ENCODE results near the gene PILRA. TPM values are rescaled to one million over a fixed set of nuclear protein-coding genes. Genes with fewer than 3 reads are reported as not detected.
A peak's percentile ranks its signal among the peaks of the same experiment; 100 is the strongest.

Gene PILRA
- total and polyA plus RNA-seq, 10 of the 15 experiments (the other 5 are each of a cell fraction or from before 2014, with no cell fraction given): 6.6 to 43.3 (median 11.5) TPM

DNA sequence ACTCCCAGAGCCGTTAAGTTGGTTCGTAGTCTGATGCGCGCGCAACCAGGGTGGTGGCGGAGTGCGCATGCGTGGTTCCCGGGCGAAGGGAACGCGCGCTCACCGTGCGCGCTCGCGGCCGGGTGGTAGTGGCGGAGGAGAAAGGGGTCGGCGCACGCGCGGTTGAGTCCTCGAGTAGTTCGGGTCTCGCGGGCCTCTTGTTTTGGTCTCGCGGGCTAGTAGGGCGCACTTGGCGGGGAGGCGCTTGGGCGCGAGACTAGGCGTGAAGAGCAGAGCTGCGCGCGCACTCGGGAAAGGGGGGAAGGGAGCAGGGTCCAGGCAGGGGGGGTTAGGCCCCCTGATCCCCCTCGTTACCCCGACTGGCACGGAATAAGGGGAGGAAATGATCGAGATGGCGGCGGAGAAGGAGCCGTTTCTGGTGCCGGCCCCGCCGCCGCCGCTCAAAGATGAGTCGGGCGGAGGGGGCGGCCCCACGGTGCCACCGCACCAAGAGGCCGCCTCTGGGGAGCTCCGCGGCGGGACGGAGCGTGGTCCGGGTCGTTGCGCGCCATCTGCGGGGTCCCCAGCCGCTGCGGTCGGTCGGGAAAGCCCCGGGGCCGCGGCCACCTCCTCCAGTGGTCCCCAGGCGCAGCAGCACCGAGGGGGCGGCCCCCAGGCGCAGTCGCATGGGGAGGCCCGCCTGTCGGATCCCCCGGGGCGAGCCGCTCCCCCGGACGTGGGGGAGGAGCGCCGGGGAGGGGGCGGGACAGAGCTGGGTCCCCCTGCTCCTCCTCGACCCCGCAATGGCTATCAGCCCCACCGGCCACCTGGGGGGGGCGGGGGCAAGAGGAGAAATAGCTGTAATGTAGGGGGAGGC is 56.6 kb downstream of the PILRA start, which contains the start of gene MEPCE (continued):
- peak; percentile 15; the same call in 2 of the 3 replicates for TF ChIP-seq POU2F2 (IDR thresholded peaks at IDR 0.05; ENCODE audit: borderline replicate concordance, low read depth, low read length)
- TF ChIP-seq YBX1 (IDR thresholded peaks at IDR 0.05): no peak
- no peak for TF ChIP-seq CHD4 (IDR thresholded peaks at IDR 0.05)
- no peak; the same call in 1 of the 2 replicates for TF ChIP-seq CHD1 (IDR thresholded peaks at IDR 0.05; ENCODE audit: low read depth, low read length)
- peak; percentile 93 for TF ChIP-seq BACH1 (IDR thresholded peaks at IDR 0.05; ENCODE audit: borderline replicate concordance)
- TF ChIP-seq, protein P1, sequence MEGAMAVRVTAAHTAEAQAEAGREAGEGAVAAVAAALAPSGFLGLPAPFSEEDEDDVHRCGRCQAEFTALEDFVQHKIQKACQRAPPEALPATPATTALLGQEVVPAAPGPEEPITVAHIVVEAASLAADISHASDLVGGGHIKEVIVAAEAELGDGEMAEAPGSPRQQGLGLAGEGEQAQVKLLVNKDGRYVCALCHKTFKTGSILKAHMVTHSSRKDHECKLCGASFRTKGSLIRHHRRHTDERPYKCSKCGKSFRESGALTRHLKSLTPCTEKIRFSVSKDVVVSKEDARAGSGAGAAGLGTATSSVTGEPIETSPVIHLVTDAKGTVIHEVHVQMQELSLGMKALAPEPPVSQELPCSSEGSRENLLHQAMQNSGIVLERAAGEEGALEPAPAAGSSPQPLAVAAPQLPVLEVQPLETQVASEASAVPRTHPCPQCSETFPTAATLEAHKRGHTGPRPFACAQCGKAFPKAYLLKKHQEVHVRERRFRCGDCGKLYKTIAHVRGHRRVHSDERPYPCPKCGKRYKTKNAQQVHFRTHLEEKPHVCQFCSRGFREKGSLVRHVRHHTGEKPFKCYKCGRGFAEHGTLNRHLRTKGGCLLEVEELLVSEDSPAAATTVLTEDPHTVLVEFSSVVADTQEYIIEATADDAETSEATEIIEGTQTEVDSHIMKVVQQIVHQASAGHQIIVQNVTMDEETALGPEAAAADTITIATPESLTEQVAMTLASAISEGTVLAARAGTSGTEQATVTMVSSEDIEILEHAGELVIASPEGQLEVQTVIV (IDR thresholded peaks at IDR 0.05; ENCODE audit: borderline replicate concordance, partially characterized antibody): no peak
- TF ChIP-seq, protein P2, sequence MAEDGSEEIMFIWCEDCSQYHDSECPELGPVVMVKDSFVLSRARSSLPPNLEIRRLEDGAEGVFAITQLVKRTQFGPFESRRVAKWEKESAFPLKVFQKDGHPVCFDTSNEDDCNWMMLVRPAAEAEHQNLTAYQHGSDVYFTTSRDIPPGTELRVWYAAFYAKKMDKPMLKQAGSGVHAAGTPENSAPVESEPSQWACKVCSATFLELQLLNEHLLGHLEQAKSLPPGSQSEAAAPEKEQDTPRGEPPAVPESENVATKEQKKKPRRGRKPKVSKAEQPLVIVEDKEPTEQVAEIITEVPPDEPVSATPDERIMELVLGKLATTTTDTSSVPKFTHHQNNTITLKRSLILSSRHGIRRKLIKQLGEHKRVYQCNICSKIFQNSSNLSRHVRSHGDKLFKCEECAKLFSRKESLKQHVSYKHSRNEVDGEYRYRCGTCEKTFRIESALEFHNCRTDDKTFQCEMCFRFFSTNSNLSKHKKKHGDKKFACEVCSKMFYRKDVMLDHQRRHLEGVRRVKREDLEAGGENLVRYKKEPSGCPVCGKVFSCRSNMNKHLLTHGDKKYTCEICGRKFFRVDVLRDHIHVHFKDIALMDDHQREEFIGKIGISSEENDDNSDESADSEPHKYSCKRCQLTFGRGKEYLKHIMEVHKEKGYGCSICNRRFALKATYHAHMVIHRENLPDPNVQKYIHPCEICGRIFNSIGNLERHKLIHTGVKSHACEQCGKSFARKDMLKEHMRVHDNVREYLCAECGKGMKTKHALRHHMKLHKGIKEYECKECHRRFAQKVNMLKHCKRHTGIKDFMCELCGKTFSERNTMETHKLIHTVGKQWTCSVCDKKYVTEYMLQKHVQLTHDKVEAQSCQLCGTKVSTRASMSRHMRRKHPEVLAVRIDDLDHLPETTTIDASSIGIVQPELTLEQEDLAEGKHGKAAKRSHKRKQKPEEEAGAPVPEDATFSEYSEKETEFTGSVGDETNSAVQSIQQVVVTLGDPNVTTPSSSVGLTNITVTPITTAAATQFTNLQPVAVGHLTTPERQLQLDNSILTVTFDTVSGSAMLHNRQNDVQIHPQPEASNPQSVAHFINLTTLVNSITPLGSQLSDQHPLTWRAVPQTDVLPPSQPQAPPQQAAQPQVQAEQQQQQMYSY (CRISPR knock-in tag; IDR thresholded peaks at IDR 0.05): no peak
- no peak for TF ChIP-seq BMI1 (IDR thresholded peaks at IDR 0.05; ENCODE audit: borderline replicate concordance)
- TF ChIP-seq, protein P3, sequence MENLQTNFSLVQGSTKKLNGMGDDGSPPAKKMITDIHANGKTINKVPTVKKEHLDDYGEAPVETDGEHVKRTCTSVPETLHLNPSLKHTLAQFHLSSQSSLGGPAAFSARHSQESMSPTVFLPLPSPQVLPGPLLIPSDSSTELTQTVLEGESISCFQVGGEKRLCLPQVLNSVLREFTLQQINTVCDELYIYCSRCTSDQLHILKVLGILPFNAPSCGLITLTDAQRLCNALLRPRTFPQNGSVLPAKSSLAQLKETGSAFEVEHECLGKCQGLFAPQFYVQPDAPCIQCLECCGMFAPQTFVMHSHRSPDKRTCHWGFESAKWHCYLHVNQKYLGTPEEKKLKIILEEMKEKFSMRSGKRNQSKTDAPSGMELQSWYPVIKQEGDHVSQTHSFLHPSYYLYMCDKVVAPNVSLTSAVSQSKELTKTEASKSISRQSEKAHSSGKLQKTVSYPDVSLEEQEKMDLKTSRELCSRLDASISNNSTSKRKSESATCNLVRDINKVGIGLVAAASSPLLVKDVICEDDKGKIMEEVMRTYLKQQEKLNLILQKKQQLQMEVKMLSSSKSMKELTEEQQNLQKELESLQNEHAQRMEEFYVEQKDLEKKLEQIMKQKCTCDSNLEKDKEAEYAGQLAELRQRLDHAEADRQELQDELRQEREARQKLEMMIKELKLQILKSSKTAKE (IDR thresholded peaks at IDR 0.05; ENCODE audit: low read depth, poor library complexity, severe bottlenecking): no peak
- TF ChIP-seq SMAD1 (IDR thresholded peaks at IDR 0.05; ENCODE audit: low read depth, partially characterized antibody): no peak
- TF ChIP-seq YY1 (IDR thresholded peaks at IDR 0.05; ENCODE audit: low read depth, low read length): peak; percentile 44; the same call in 1 of the 2 replicates
- no peak for TF ChIP-seq MYB (IDR thresholded peaks at IDR 0.05; ENCODE audit: borderline replicate concordance, low read depth, low read length)
- TF ChIP-seq BCL11A (IDR thresholded peaks at IDR 0.05; ENCODE audit: low read depth, low read length): no peak; the same call in 1 of the 2 replicates
- no peak for TF ChIP-seq EED (IDR thresholded peaks at IDR 0.05; ENCODE audit: low read depth)
- peak; percentile 7 for TF ChIP-seq HDAC6 (IDR thresholded peaks at IDR 0.05; ENCODE audit: unreplicated experiment)
- TF ChIP-seq, protein P4, sequence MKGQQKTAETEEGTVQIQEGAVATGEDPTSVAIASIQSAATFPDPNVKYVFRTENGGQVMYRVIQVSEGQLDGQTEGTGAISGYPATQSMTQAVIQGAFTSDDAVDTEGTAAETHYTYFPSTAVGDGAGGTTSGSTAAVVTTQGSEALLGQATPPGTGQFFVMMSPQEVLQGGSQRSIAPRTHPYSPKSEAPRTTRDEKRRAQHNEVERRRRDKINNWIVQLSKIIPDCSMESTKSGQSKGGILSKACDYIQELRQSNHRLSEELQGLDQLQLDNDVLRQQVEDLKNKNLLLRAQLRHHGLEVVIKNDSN (IDR thresholded peaks at IDR 0.05; ENCODE audit: borderline replicate concordance, extremely low read length, insufficient read depth, low read depth, low read length): no peak
- TF ChIP-seq CHD2 (IDR thresholded peaks at IDR 0.05; ENCODE audit: borderline replicate concordance, low read depth, low read length): peak; percentile 87
- no peak for TF ChIP-seq SRF (IDR thresholded peaks at IDR 0.05; ENCODE audit: low read depth in 2 of 2, low read length in 2 of 2)
- TF ChIP-seq NFYA (IDR thresholded peaks at IDR 0.05; ENCODE audit: borderline replicate concordance, low read depth, low read length): no peak
- TF ChIP-seq RFX5 (IDR thresholded peaks at IDR 0.05; ENCODE audit: low read depth, low read length): no peak
- TF ChIP-seq NR2F1 (conservative IDR thresholded peaks at IDR 0.05): peak; percentile 72; the same call in 1 of the 2 replicates
